SK-N-SH treated with all-trans-retinoic acid at 6 μM for 48 hours (cell line): ENCODE data around the gene EID2.

ENCODE experiments used
- ATAC-seq: fragments of 200-7000 bp; cut with Tn5 transposase; 3 replicates; pipeline ENCODE4 v1.9.1; 2020; ENCODE audit warnings: mild to moderate bottlenecking, moderate library complexity
- ARNTL ChIP-seq: fragments of 450-650 bp; formaldehyde crosslinking; IDR thresholded peaks from 2 replicates; pipeline ENCODE4 v1.5.0; 2020; ENCODE audit warnings: low read depth, mild to moderate bottlenecking, moderate library complexity, borderline replicate concordance
- BACH2 ChIP-seq: fragments of 250-450 bp; sonication (Bioruptor Pico); IDR thresholded peaks from 2 replicates; pipeline ENCODE4 v1.9.0; 2021; ENCODE audit warnings: mild to moderate bottlenecking, borderline replicate concordance
- CSDC2 ChIP-seq: fragments of 250-450 bp; sonication (Bioruptor Pico); IDR thresholded peaks from 2 replicates; pipeline ENCODE4 v1.5.0; 2020; ENCODE audit warnings: mild to moderate bottlenecking, moderate library complexity
- ESRRG ChIP-seq: fragments of 250-450 bp; sonication (Bioruptor Pico); IDR thresholded peaks from 2 replicates; pipeline ENCODE4 v1.6.1; 2021; ENCODE audit warnings: mild to moderate bottlenecking
- GLIS3 ChIP-seq: fragments of 250-450 bp; sonication (Bioruptor Pico); IDR thresholded peaks from 2 replicates; pipeline ENCODE4 v1.5.0; 2020; ENCODE audit warnings: mild to moderate bottlenecking, moderate library complexity
- ISL1 ChIP-seq: fragments of 250-450 bp; sonication (Bioruptor Pico); IDR thresholded peaks from 2 replicates; pipeline ENCODE4 v2.1.2; 2022; ENCODE audit warnings: mild to moderate bottlenecking, moderate library complexity
- OSR1 ChIP-seq: fragments of 250-450 bp; sonication (Bioruptor Pico); IDR thresholded peaks from 2 replicates; pipeline ENCODE4 v1.8.0; 2022; ENCODE audit warnings: moderate library complexity, mild to moderate bottlenecking, inconsistent platforms
- PPARA ChIP-seq: fragments of 250-450 bp; sonication (Bioruptor Pico); IDR thresholded peaks from 2 replicates; pipeline ENCODE4 v1.5.0; 2020; ENCODE audit warnings: mild to moderate bottlenecking, borderline replicate concordance
- RARB ChIP-seq: fragments of 250-450 bp; sonication (Bioruptor Pico); IDR thresholded peaks from 2 replicates; pipeline ENCODE4 v1.8.0; 2021; ENCODE audit warnings: mild to moderate bottlenecking, moderate library complexity
- SNAI2 ChIP-seq: fragments of 250-450 bp; sonication (Bioruptor Pico); IDR thresholded peaks from 2 replicates; pipeline ENCODE4 v1.5.0; 2020; ENCODE audit warnings: mild to moderate bottlenecking, moderate library complexity
- TCF4 ChIP-seq: fragments of 250-450 bp; sonication (Bioruptor Pico); IDR thresholded peaks from 2 replicates; pipeline ENCODE4 v1.8.0; 2021; ENCODE audit warnings: mild to moderate bottlenecking, moderate library complexity, borderline replicate concordance
- TOX ChIP-seq: fragments of 250-450 bp; sonication (Bioruptor Pico); IDR thresholded peaks from 2 replicates; pipeline ENCODE4 v1.8.0; 2021; ENCODE audit warnings: mild to moderate bottlenecking, moderate library complexity, borderline replicate concordance
- ZC3H10 ChIP-seq: fragments of 250-450 bp; sonication (Bioruptor Pico); IDR thresholded peaks from 2 replicates; pipeline ENCODE4 v1.5.1; 2021; ENCODE audit warnings: mild to moderate bottlenecking, moderate library complexity
- ZFP3 ChIP-seq: fragments of 250-450 bp; sonication (Bioruptor Pico); IDR thresholded peaks from 2 replicates; pipeline ENCODE4 v1.5.0; 2020; ENCODE audit warnings: mild to moderate bottlenecking, moderate library complexity
- ZFP30 ChIP-seq: fragments of 450-650 bp; formaldehyde crosslinking; IDR thresholded peaks from 2 replicates; pipeline ENCODE4 v1.5.0; 2022; ENCODE audit warnings: mild to moderate bottlenecking, moderate library complexity
- ZNF70 ChIP-seq: fragments of 450-650 bp; formaldehyde crosslinking; IDR thresholded peaks from 2 replicates; pipeline ENCODE4 v1.5.0; 2020; ENCODE audit warnings: mild to moderate bottlenecking, moderate library complexity
- ZNF8 ChIP-seq: fragments of 450-650 bp; formaldehyde crosslinking; IDR thresholded peaks from 2 replicates; pipeline ENCODE4 v1.5.0; 2020; ENCODE audit warnings: mild to moderate bottlenecking, moderate library complexity
- TF ChIP-seq, protein P1 (sequence below): fragments of 250-450 bp; sonication (Bioruptor Pico); IDR thresholded peaks from 2 replicates; pipeline ENCODE4 v1.8.0; 2020; ENCODE audit warnings: mild to moderate bottlenecking, moderate library complexity, borderline replicate concordance
- TF ChIP-seq, protein P2 (sequence below): fragments of 250-450 bp; sonication (Bioruptor Pico); IDR thresholded peaks from 2 replicates; pipeline ENCODE4 v1.5.1; 2021; ENCODE audit warnings: mild to moderate bottlenecking, moderate library complexity
- TF ChIP-seq, protein P3 (sequence below): fragments of 250-450 bp; sonication (Bioruptor Pico); IDR thresholded peaks from 2 replicates; pipeline ENCODE4 v1.5.0; 2020; ENCODE audit warnings: mild to moderate bottlenecking, moderate library complexity
- TF ChIP-seq, protein P4 (sequence below): fragments of 250-450 bp; sonication (Bioruptor Pico); IDR thresholded peaks from 2 replicates; pipeline ENCODE4 v1.8.0; 2021; ENCODE audit warnings: low read depth, mild to moderate bottlenecking, moderate library complexity, borderline replicate concordance

Gene EID2

DNA sequence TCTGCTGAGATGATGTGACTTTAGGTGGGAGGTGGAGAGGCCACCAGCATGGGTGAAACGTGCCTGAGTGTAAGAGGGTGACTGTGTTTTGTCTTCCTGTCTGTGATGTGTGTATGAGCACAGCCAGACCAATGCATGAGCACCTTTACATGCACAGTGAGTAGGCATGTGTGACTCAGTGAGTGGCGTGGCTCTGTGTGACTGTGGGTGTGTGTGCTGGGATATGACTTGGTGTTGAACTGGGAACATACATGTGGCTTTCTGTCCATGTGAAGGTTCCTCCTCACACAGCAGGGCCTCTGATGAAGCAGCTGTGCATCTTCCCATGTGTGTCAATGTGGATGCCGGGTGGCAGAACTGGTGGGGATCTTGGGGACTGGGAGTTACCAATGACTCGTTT, 42.5 kb upstream of the EID2 start:
- ATAC-seq, result no peak
- TF ChIP-seq ZC3H10 (CRISPR knock-in tag), result no peak
- TF ChIP-seq ZFP30 (CRISPR knock-in tag), result no peak
- TF ChIP-seq, protein P1, sequence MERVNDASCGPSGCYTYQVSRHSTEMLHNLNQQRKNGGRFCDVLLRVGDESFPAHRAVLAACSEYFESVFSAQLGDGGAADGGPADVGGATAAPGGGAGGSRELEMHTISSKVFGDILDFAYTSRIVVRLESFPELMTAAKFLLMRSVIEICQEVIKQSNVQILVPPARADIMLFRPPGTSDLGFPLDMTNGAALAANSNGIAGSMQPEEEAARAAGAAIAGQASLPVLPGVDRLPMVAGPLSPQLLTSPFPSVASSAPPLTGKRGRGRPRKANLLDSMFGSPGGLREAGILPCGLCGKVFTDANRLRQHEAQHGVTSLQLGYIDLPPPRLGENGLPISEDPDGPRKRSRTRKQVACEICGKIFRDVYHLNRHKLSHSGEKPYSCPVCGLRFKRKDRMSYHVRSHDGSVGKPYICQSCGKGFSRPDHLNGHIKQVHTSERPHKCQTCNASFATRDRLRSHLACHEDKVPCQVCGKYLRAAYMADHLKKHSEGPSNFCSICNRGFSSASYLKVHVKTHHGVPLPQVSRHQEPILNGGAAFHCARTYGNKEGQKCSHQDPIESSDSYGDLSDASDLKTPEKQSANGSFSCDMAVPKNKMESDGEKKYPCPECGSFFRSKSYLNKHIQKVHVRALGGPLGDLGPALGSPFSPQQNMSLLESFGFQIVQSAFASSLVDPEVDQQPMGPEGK (CRISPR knock-in tag), result no peak
- no peak for TF ChIP-seq PPARA (CRISPR knock-in tag)
- no peak for TF ChIP-seq TCF4
- no peak for TF ChIP-seq TOX (CRISPR knock-in tag)
- TF ChIP-seq BACH2 (CRISPR knock-in tag), result no peak
- TF ChIP-seq ZNF70 (CRISPR knock-in tag), result no peak
- TF ChIP-seq, protein P2, sequence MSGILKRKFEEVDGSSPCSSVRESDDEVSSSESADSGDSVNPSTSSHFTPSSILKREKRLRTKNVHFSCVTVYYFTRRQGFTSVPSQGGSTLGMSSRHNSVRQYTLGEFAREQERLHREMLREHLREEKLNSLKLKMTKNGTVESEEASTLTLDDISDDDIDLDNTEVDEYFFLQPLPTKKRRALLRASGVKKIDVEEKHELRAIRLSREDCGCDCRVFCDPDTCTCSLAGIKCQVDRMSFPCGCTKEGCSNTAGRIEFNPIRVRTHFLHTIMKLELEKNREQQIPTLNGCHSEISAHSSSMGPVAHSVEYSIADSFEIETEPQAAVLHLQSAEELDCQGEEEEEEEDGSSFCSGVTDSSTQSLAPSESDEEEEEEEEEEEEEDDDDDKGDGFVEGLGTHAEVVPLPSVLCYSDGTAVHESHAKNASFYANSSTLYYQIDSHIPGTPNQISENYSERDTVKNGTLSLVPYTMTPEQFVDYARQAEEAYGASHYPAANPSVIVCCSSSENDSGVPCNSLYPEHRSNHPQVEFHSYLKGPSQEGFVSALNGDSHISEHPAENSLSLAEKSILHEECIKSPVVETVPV (CRISPR knock-in tag), result no peak
- TF ChIP-seq ESRRG (CRISPR knock-in tag), result no peak
- TF ChIP-seq ZFP3, result no peak
- no peak for TF ChIP-seq ISL1 (CRISPR knock-in tag)
- TF ChIP-seq GLIS3 (CRISPR knock-in tag), result no peak
- no peak for TF ChIP-seq RARB (CRISPR knock-in tag)

DNA sequence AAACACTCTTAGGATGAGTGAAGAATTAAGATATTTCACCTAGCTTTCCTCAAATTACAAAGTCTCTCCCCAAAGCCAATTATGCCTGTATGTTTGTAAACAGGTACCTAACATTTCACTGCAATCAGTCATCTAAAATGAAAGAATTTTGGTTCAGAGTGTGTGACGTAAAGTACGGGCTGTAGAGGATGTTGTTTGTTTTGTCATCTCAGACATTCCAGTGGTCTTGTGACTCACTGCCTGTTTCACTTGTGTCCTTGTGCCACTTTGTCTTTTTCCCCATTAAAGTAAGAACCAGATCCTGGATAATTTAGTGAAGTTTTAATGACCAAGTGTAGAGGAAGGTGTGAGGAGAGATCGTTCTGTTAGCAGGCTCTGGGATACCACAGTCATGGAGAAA, 28.6 kb upstream of the EID2 start:
- ATAC-seq, result no peak
- TF ChIP-seq SNAI2 (CRISPR knock-in tag), result no peak
- TF ChIP-seq GLIS3 (CRISPR knock-in tag), result no peak
- no peak for TF ChIP-seq ESRRG (CRISPR knock-in tag)
- TF ChIP-seq ZC3H10 (CRISPR knock-in tag), result no peak
- TF ChIP-seq RARB (CRISPR knock-in tag), result no peak
- TF ChIP-seq, protein P3, sequence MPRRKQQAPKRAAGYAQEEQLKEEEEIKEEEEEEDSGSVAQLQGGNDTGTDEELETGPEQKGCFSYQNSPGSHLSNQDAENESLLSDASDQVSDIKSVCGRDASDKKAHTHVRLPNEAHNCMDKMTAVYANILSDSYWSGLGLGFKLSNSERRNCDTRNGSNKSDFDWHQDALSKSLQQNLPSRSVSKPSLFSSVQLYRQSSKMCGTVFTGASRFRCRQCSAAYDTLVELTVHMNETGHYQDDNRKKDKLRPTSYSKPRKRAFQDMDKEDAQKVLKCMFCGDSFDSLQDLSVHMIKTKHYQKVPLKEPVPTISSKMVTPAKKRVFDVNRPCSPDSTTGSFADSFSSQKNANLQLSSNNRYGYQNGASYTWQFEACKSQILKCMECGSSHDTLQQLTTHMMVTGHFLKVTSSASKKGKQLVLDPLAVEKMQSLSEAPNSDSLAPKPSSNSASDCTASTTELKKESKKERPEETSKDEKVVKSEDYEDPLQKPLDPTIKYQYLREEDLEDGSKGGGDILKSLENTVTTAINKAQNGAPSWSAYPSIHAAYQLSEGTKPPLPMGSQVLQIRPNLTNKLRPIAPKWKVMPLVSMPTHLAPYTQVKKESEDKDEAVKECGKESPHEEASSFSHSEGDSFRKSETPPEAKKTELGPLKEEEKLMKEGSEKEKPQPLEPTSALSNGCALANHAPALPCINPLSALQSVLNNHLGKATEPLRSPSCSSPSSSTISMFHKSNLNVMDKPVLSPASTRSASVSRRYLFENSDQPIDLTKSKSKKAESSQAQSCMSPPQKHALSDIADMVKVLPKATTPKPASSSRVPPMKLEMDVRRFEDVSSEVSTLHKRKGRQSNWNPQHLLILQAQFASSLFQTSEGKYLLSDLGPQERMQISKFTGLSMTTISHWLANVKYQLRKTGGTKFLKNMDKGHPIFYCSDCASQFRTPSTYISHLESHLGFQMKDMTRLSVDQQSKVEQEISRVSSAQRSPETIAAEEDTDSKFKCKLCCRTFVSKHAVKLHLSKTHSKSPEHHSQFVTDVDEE (CRISPR knock-in tag), result no peak
- no peak for TF ChIP-seq ISL1 (CRISPR knock-in tag)
- TF ChIP-seq ZFP30 (CRISPR knock-in tag), result no peak
- no peak for TF ChIP-seq ZFP3
- no peak for TF ChIP-seq ZNF8 (CRISPR knock-in tag)
- no peak for TF ChIP-seq TCF4
- no peak for TF ChIP-seq OSR1
- TF ChIP-seq BACH2 (CRISPR knock-in tag), result no peak
- TF ChIP-seq ARNTL (CRISPR knock-in tag), result no peak
- TF ChIP-seq CSDC2 (CRISPR knock-in tag), result no peak
- TF ChIP-seq, protein P4, sequence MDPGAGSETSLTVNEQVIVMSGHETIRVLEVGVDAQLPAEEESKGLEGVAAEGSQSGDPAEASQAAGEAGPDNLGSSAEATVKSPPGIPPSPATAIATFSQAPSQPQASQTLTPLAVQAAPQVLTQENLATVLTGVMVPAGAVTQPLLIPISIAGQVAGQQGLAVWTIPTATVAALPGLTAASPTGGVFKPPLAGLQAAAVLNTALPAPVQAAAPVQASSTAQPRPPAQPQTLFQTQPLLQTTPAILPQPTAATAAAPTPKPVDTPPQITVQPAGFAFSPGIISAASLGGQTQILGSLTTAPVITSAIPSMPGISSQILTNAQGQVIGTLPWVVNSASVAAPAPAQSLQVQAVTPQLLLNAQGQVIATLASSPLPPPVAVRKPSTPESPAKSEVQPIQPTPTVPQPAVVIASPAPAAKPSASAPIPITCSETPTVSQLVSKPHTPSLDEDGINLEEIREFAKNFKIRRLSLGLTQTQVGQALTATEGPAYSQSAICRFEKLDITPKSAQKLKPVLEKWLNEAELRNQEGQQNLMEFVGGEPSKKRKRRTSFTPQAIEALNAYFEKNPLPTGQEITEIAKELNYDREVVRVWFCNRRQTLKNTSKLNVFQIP (CRISPR knock-in tag), result no peak
- TF ChIP-seq, protein P2 (CRISPR knock-in tag), result no peak
- TF ChIP-seq TOX (CRISPR knock-in tag), result no peak
- TF ChIP-seq, protein P1 (CRISPR knock-in tag), result no peak
- no peak for TF ChIP-seq ZNF70 (CRISPR knock-in tag)
